OCI-LY3 (cell line): ENCODE measurements around the gene USP5.

ENCODE experiments used
- CTCF ChIP-seq: fragments of 200-600, 300-600 bp; sonication (generic); IDR thresholded peaks from 2 replicates; pipeline ENCODE4 v1.5.1; 2014; ENCODE audit warnings: antibody characterized with exemption, low read length, low read depth
- EZH2phosphoT487 ChIP-seq: fragments of 200-600 bp; shearing (Covaris generic); IDR thresholded peaks from 2 replicates; pipeline ENCODE4 v1.6.1; 2018; ENCODE audit warnings: antibody characterized with exemption, mixed run types, low read depth

GRCh38 chr12:6826734-6827436, 25.1 kb upstream of the USP5 start:
- TF ChIP-seq CTCF (no peak), EZH2phosphoT487 (no peak)
